ENCODE results near the gene IRS2.
"Not testable (repeated sequence)": the region's sequence is repeated elsewhere in the genome, so short reads cannot be mapped to it uniquely, and the experiment has no call there.

IRS2 gene

DNA sequence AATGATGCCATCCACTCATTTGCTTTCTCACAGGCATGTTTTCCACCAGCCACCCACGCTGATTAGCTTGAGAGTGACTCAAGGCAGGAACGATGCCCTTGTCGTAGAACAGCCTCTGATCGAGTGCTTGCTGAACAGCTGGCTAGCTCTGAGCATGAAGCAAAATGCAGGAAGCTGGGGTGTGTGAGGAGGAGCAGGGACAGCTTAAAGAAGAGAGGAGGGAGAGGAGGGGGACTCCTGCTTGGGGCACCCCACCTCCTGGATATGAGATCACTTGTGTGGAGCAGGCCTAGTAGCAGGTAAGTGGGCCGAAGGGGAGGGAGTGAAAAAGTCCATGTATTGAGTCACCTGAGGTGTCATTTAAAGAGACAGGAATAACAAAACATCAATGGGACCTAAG lies 48.8 kb downstream of the IRS2 start:
- Histone ChIP-seq H3K4me1 (ENCODE audit: control insufficient read depth in 1 of 2, insufficient read depth in 2 of 2, low read length in 2 of 2) (no peaks in the 10 kb centered on the region), H3K27ac (ENCODE audit: low read depth, low read length) (no peak overlapping the region), H3K36me3 (ENCODE audit: control insufficient read depth in 1 of 2, insufficient read depth in 2 of 2, low read length in 2 of 2) (no peaks in the 10 kb centered on the region), H3K9ac (ENCODE audit: low read depth in 1 of 2, low read length in 2 of 2) (no peak overlapping the region), H3K27me3 (ENCODE audit: control insufficient read depth in 1 of 2, insufficient read depth in 2 of 2, low read length in 2 of 2) (peaks cover 0 to 3% of the 10 kb centered on the region in 2 donors), H3K9me3 (ENCODE audit: control insufficient read depth in 1 of 2, low read length in 2 of 2) (no peaks in the 10 kb centered on the region), H3K4me3 (ENCODE audit: low read depth in 1 of 2, low read length in 2 of 2) (no peak overlapping the region)

- Histone ChIP-seq H3K27ac (ENCODE audit: low read depth, low read length) (no peak overlapping the region), H3K36me3 (ENCODE audit: control insufficient read depth in 1 of 2, insufficient read depth in 2 of 2, low read length in 2 of 2) (no peaks in the 10 kb centered on the region), H3K9me3 (ENCODE audit: control insufficient read depth in 1 of 2, low read length in 2 of 2) (no peaks in the 10 kb centered on the region), H3K4me3 (ENCODE audit: low read depth in 1 of 2, low read length in 2 of 2) (no peak overlapping the region), H3K27me3 (ENCODE audit: control insufficient read depth in 1 of 2, insufficient read depth in 2 of 2, low read length in 2 of 2) (peaks cover 0 to 3% of the 10 kb centered on the region in 2 donors), H3K4me1 (ENCODE audit: control insufficient read depth in 1 of 2, insufficient read depth in 2 of 2, low read length in 2 of 2) (no peaks in the 10 kb centered on the region), H3K9ac (ENCODE audit: low read depth in 1 of 2, low read length in 2 of 2) (no peak overlapping the region)
Observed at GRCh38 chr13:109737046-109737573, 49.3 kb downstream of the IRS2 start.

- no peak overlapping the region for H3K27ac ChIP-seq (ENCODE audit: low read depth, low read length)
- no peak overlapping the region for H3K4me3 ChIP-seq (ENCODE audit: low read depth in 1 of 2, low read length in 2 of 2)
Observed at GRCh38 chr13:109735436-109735966, 50.9 kb downstream of the IRS2 start.

GRCh38 chr13:109734002-109734785 lies 52.2 kb downstream of the IRS2 start:
- H3K9ac ChIP-seq (ENCODE audit: low read depth in 1 of 2, low read length in 2 of 2), result no peak overlapping the region
- peaks cover 0 to 3% of the 10 kb centered on the region in 2 donors for H3K27me3 ChIP-seq (ENCODE audit: control insufficient read depth in 1 of 2, insufficient read depth in 2 of 2, low read length in 2 of 2)
- H3K36me3 ChIP-seq (ENCODE audit: control insufficient read depth in 1 of 2, insufficient read depth in 2 of 2, low read length in 2 of 2), result no peaks in the 10 kb centered on the region

More at GRCh38 chr13:109735436-109735966, 50.9 kb downstream of the IRS2 start:
- Histone ChIP-seq H3K4me1 (ENCODE audit: control insufficient read depth in 1 of 2, insufficient read depth in 2 of 2, low read length in 2 of 2) (no peaks in the 10 kb centered on the region), H3K9ac (ENCODE audit: low read depth in 1 of 2, low read length in 2 of 2) (no peak overlapping the region), H3K27me3 (ENCODE audit: control insufficient read depth in 1 of 2, insufficient read depth in 2 of 2, low read length in 2 of 2) (peaks cover 0 to 3% of the 10 kb centered on the region in 2 donors), H3K9me3 (ENCODE audit: control insufficient read depth in 1 of 2, low read length in 2 of 2) (no peaks in the 10 kb centered on the region), H3K36me3 (ENCODE audit: control insufficient read depth in 1 of 2, insufficient read depth in 2 of 2, low read length in 2 of 2) (no peaks in the 10 kb centered on the region)

GRCh38 chr13:109733550-109733949 lies 52.8 kb downstream of the IRS2 start:
- no peak overlapping the region for H3K9ac ChIP-seq (ENCODE audit: low read depth in 1 of 2, low read length in 2 of 2)
- H3K9me3 ChIP-seq (ENCODE audit: control insufficient read depth in 1 of 2, low read length in 2 of 2), result no peaks in the 10 kb centered on the region
- no peak overlapping the region for H3K27ac ChIP-seq (ENCODE audit: low read depth, low read length)
- H3K36me3 ChIP-seq (ENCODE audit: control insufficient read depth in 1 of 2, insufficient read depth in 2 of 2, low read length in 2 of 2), result no peaks in the 10 kb centered on the region
- peaks cover 0 to 3% of the 10 kb centered on the region in 2 donors for H3K27me3 ChIP-seq (ENCODE audit: control insufficient read depth in 1 of 2, insufficient read depth in 2 of 2, low read length in 2 of 2)
- no peak overlapping the region for H3K4me3 ChIP-seq (ENCODE audit: low read depth in 1 of 2, low read length in 2 of 2)
- H3K4me1 ChIP-seq (ENCODE audit: control insufficient read depth in 1 of 2, insufficient read depth in 2 of 2, low read length in 2 of 2), result no peaks in the 10 kb centered on the region

More at GRCh38 chr13:109734002-109734785, 52.2 kb downstream of the IRS2 start:
- H3K9me3 ChIP-seq (ENCODE audit: control insufficient read depth in 1 of 2, low read length in 2 of 2), result no peaks in the 10 kb centered on the region
- no peaks in the 10 kb centered on the region for H3K4me1 ChIP-seq (ENCODE audit: control insufficient read depth in 1 of 2, insufficient read depth in 2 of 2, low read length in 2 of 2)
- H3K27ac ChIP-seq (ENCODE audit: low read depth, low read length), result no peak overlapping the region
- H3K4me3 ChIP-seq (ENCODE audit: low read depth in 1 of 2, low read length in 2 of 2), result no peak overlapping the region

- H3K4me3 ChIP-seq (ENCODE audit: low read depth in 1 of 2, low read length in 2 of 2); H3K27ac ChIP-seq (ENCODE audit: low read depth, low read length); H3K4me1 ChIP-seq (ENCODE audit: control insufficient read depth in 1 of 2, insufficient read depth in 2 of 2, low read length in 2 of 2); H3K9ac ChIP-seq (ENCODE audit: low read depth in 1 of 2, low read length in 2 of 2); H3K9me3 ChIP-seq (ENCODE audit: control insufficient read depth in 1 of 2, low read length in 2 of 2); H3K27me3 ChIP-seq (ENCODE audit: control insufficient read depth in 1 of 2, insufficient read depth in 2 of 2, low read length in 2 of 2); H3K36me3 ChIP-seq (ENCODE audit: control insufficient read depth in 1 of 2, insufficient read depth in 2 of 2, low read length in 2 of 2): not testable (repeated sequence)
Observed at GRCh38 chr13:109732470-109733170, 53.8 kb downstream of the IRS2 start.

GRCh38 chr13:109730812-109731335 lies 55.5 kb downstream of the IRS2 start:
- Histone ChIP-seq H3K9ac (ENCODE audit: low read depth in 1 of 2, low read length in 2 of 2) (no peak overlapping the region), H3K4me3 (ENCODE audit: low read depth in 1 of 2, low read length in 2 of 2) (no peak overlapping the region), H3K27ac (ENCODE audit: low read depth, low read length) (no peak overlapping the region), H3K4me1 (ENCODE audit: control insufficient read depth in 1 of 2, insufficient read depth in 2 of 2, low read length in 2 of 2) (no peaks in the 10 kb centered on the region), H3K27me3 (ENCODE audit: control insufficient read depth in 1 of 2, insufficient read depth in 2 of 2, low read length in 2 of 2) (no peaks in the 10 kb centered on the region), H3K36me3 (ENCODE audit: control insufficient read depth in 1 of 2, insufficient read depth in 2 of 2, low read length in 2 of 2) (no peaks in the 10 kb centered on the region), H3K9me3 (ENCODE audit: control insufficient read depth in 1 of 2, low read length in 2 of 2) (no peaks in the 10 kb centered on the region)

DNA sequence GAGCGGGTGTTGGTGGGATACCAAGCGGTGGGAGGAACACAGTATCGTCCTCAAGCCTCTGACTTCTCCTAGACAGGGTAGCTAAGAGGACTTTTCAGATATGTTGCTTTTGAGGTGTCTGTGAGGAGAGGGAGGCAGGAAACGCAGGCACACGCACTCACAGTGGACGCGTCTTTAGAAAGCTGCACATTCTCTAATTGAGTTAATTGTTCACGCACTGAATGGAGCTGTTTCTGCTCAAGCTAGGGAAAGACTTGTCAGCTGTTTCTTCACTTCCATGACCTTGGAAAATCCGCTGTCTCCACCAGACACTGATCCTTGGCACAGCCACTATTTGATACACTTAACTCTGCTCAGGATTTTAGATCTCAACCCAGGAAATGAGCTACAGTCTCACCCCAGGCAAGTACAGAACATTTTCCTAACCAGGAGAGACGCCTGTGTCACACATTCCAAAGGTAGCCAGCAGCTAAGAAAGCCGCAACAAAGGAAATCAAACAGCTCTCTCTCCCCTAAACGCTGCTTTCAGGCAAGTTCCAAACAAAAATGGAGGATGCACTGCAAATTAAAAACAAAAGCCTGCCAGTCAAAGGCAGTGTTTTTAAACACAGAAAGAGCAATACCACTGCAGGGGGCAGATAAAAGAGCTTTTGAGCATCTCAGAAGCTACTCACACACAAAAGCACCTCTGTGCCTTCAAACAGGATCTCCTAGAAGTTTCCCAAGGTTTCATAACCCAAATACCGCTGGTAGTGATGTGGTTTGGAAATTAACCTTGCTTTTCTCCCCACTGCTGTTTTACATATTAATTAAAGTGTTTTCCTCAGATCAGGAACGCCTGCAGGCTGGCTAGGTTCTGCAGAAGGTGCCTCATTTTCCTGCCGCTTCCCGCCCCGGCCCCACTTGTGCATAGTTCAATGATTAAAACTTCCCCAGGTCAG lies 57.3 kb downstream of the IRS2 start:
- Histone ChIP-seq H3K36me3 (ENCODE audit: control insufficient read depth in 1 of 2, insufficient read depth in 2 of 2, low read length in 2 of 2) (no peaks in the 10 kb centered on the region), H3K27me3 (ENCODE audit: control insufficient read depth in 1 of 2, insufficient read depth in 2 of 2, low read length in 2 of 2) (no peaks in the 10 kb centered on the region), H3K4me3 (ENCODE audit: low read depth in 1 of 2, low read length in 2 of 2) (no peak overlapping the region), H3K27ac (ENCODE audit: low read depth, low read length) (no peak overlapping the region), H3K9ac (ENCODE audit: low read depth in 1 of 2, low read length in 2 of 2) (no peak overlapping the region), H3K9me3 (ENCODE audit: control insufficient read depth in 1 of 2, low read length in 2 of 2) (no peaks in the 10 kb centered on the region), H3K4me1 (ENCODE audit: control insufficient read depth in 1 of 2, insufficient read depth in 2 of 2, low read length in 2 of 2) (no peaks in the 10 kb centered on the region)

- no peaks in the 10 kb centered on the region for H3K27me3 ChIP-seq (ENCODE audit: control insufficient read depth in 1 of 2, insufficient read depth in 2 of 2, low read length in 2 of 2)
- no peak overlapping the region for H3K4me3 ChIP-seq (ENCODE audit: low read depth in 1 of 2, low read length in 2 of 2)
- H3K4me1 ChIP-seq (ENCODE audit: control insufficient read depth in 1 of 2, insufficient read depth in 2 of 2, low read length in 2 of 2), result no peaks in the 10 kb centered on the region
- H3K36me3 ChIP-seq (ENCODE audit: control insufficient read depth in 1 of 2, insufficient read depth in 2 of 2, low read length in 2 of 2), result no peaks in the 10 kb centered on the region
- H3K9ac ChIP-seq (ENCODE audit: low read depth in 1 of 2, low read length in 2 of 2), result no peak overlapping the region
- no peaks in the 10 kb centered on the region for H3K9me3 ChIP-seq (ENCODE audit: control insufficient read depth in 1 of 2, low read length in 2 of 2)
- H3K27ac ChIP-seq (ENCODE audit: low read depth, low read length), result no peak overlapping the region
Observed at GRCh38 chr13:109728061-109728460, 58.3 kb downstream of the IRS2 start.
